Activated CD4-positive, alpha-beta T cell treated with anti-CD3 and anti-CD28 coated beads for 36 hours (primary cell): ENCODE data around the gene C5AR2. TPM values are rescaled to one million over a fixed set of nuclear protein-coding genes. Genes with fewer than 3 reads are reported as not detected.

ENCODE experiments used
- ATAC-seq: fragments of 200-7000 bp; cut with Tn5 transposase; one replicate; pipeline ENCODE4 v1.10.0; 2021; ENCODE audit warnings: mild to moderate bottlenecking, moderate library complexity
- CTCF ChIA-PET: fragments of 350-600 bp; sonication (Branson Sonifier 250); formaldehyde crosslinking; loops from one replicate; lab custom pipeline; 2021; ENCODE audit warnings: antibody characterized with exemption; lab: Charles Lee
- POLR2A ChIA-PET: fragments of 350-600 bp; sonication (Branson Sonifier 250); formaldehyde crosslinking; loops from one replicate; lab custom pipeline; 2021; ENCODE audit warnings: antibody characterized with exemption, inconsistent platforms; lab: Charles Lee
- DNase-seq: peaks from one replicate; pipeline ENCODE4 v3.0.0-alpha.2; 2020
- H3K27ac Mint-ChIP-seq: one replicate; pipeline ENCODE4 v1.8.0; 2021; ENCODE audit warnings: mixed read lengths
- H3K27me3 Mint-ChIP-seq: one replicate; pipeline ENCODE4 v1.8.0; 2021; ENCODE audit warnings: mixed read lengths
- H3K36me3 Mint-ChIP-seq: one replicate; pipeline ENCODE4 v1.8.0; 2021; ENCODE audit warnings: low read depth, mixed read lengths
- H3K4me1 Mint-ChIP-seq: one replicate; pipeline ENCODE4 v1.8.0; 2021; ENCODE audit warnings: mixed read lengths
- H3K4me3 Mint-ChIP-seq: one replicate; pipeline ENCODE4 v1.8.0; 2021; ENCODE audit warnings: mild to moderate bottlenecking, moderate library complexity, mixed read lengths
- H3K9me3 Mint-ChIP-seq: one replicate; pipeline ENCODE4 v1.8.0; 2021; ENCODE audit warnings: low read depth, mixed read lengths
- intact Hi-C, 2 experiments: fragments of 100-400 bp; cut with DNase I in 1 of 2; cut with micrococcal nuclease in 1 of 2; formaldehyde crosslinking; loops; one replicate each; pipeline versions ENCODE4 v1.14.2 to v1.15.1; 2022 to 2024; cut with DNase I, micrococcal nuclease
- total RNA-seq, 2 experiments: library from RNA; stranded (reverse); gene quantifications; one replicate each; pipeline ENCODE4 v1.2.3, GENCODE V29; 2021

C5AR2 gene
- total RNA-seq, 2 experiments from 2014 or later = not detected

- Mint-ChIP-seq H3K9me3 (no peaks in the 10 kb centered on the region), H3K4me3 (peak within 1 kb of the TSS; percentile 92), H3K27me3 (no peaks in the 10 kb centered on the region), H3K4me1 (peaks cover 35% of the 10 kb centered on the region), H3K36me3 (peaks cover 28% of the 10 kb centered on the region), H3K27ac (peak within 1 kb of the TSS; percentile 94)
- DNase-seq (peak; percentile 99), ATAC-seq (peak; percentile 98)
- ChIA-PET POLR2A (interaction anchor here (0.5 to 1.4 kb wide), 7 partner anchors 25 to 434 kb away, joined by 3 to 7 read pairs (median 3); partner anchors contain the start of genes INAFM1 and ZC3H4), CTCF (interaction anchor here (0.6 to 2.8 kb wide), 27 partner anchors 8 to 395 kb away, joined by 3 to 16 read pairs (median 4); partner anchors contain the start of genes BICRA, KPTN, NAPA and ZC3H4)
- intact Hi-C loops = loop anchor here (1.0 to 10.0 kb wide), 19 partner anchors 53 to 908 kb away; partner anchors contain the start of genes ZC3H4 (in 2 of the 2), BICRA (in 1 of the 2), CARD8 (in 1 of the 2) and CCDC9 (in 1 of the 2)
These were observed 17.1 kb downstream of the C5AR2 start, which contains the start of gene DHX34 for GRCh38 chr19:47348819-47349795. DHX34 (plus strand) TSS chr19:47349315; CDS start chr19:47353031, 3,716 bp downstream.

DNA sequence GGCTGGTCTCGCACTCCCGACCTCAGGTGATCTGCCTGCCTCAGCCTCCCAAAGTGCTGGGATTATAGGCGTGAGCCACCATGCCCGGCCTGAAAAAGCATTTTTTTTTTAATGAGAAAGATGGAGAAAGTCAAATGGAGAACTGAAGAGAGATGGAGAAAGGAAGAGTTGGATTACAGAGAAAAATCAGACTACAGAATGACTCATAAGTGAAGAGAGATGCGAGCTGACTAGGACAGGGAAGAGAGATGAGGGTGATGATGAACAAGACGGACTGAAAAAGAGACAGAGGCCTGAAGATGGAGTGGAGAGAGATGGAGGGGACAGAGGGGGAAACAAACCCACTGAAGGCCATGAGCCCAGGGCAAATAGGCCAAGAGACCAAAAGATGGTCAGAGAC lies 18.7 kb downstream of the C5AR2 start:
- Mint-ChIP-seq H3K27ac (peak overlapping the region; percentile 72), H3K4me3 (peak overlapping the region; percentile 92), H3K27me3 (no peaks in the 10 kb centered on the region), H3K4me1 (peaks cover 40% of the 10 kb centered on the region), H3K36me3 (peaks cover 39% of the 10 kb centered on the region), H3K9me3 (no peaks in the 10 kb centered on the region)
- POLR2A ChIA-PET = no interaction called here
- ATAC-seq = no peak
- CTCF ChIA-PET = interaction anchor here (1.0 to 2.8 kb wide), 5 partner anchors 38 to 165 kb away, joined by 3 to 16 read pairs (median 4); partner anchors contain the start of gene NAPA
- intact Hi-C loops = no loop called here
- no peak for DNase-seq

GRCh38 chr19:47351548-47351947 lies 19.6 kb downstream of the C5AR2 start:
- intact Hi-C loops = no loop called here
- peaks cover 40% of the 10 kb centered on the region for H3K4me1 Mint-ChIP-seq
- peaks cover 46% of the 10 kb centered on the region for H3K36me3 Mint-ChIP-seq
- H3K4me3 Mint-ChIP-seq = no peak overlapping the region
- no peaks in the 10 kb centered on the region for H3K27me3 Mint-ChIP-seq
- no peaks in the 10 kb centered on the region for H3K9me3 Mint-ChIP-seq
- ChIA-PET POLR2A (no interaction called here), CTCF (interaction anchor here (0.6 to 1.3 kb wide), 2 partner anchors 10 to 77 kb away, joined by 3 read pairs; no protein-coding TSS in a partner anchor)
- DNase-seq = no peak
- H3K27ac Mint-ChIP-seq = no peak overlapping the region
- ATAC-seq = no peak

GRCh38 chr19:47352095-47352494 lies 20.1 kb downstream of the C5AR2 start:
- no peak overlapping the region for H3K27ac Mint-ChIP-seq
- H3K4me1 Mint-ChIP-seq = peaks cover 40% of the 10 kb centered on the region
- no peaks in the 10 kb centered on the region for H3K27me3 Mint-ChIP-seq
- H3K36me3 Mint-ChIP-seq = peaks cover 52% of the 10 kb centered on the region
- H3K9me3 Mint-ChIP-seq = no peaks in the 10 kb centered on the region
- intact Hi-C loops = no loop called here
- CTCF ChIA-PET = interaction anchor here (0.5 to 1.3 kb wide), 2 partner anchors 76 kb away, joined by 3 to 6 read pairs; no protein-coding TSS in a partner anchor
- H3K4me3 Mint-ChIP-seq = no peak overlapping the region
- POLR2A ChIA-PET = no interaction called here
- DNase-seq (no peak), ATAC-seq (no peak)

DNA sequence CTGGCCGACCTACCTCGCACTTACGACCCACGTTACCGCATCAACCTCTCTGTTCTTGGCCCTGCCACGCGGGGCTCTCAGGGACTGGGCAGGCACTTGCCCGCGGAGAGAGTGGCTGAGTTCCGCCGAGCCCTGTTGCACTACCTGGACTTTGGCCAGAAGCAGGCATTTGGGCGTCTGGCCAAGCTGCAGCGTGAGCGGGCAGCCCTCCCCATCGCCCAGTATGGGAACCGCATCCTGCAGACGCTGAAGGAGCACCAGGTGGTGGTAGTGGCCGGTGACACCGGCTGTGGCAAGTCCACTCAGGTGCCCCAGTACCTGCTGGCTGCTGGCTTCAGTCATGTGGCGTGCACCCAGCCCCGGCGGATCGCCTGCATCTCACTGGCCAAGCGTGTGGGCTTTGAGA lies 21.3 kb downstream of the C5AR2 start:
- POLR2A ChIA-PET = no interaction called here
- Mint-ChIP-seq H3K4me3 (no peak overlapping the region), H3K27me3 (no peaks in the 10 kb centered on the region), H3K36me3 (peaks cover 64% of the 10 kb centered on the region), H3K4me1 (peaks cover 40% of the 10 kb centered on the region), H3K9me3 (no peaks in the 10 kb centered on the region), H3K27ac (no peak overlapping the region)
- CTCF ChIA-PET = no interaction called here
- DNase-seq (no peak), ATAC-seq (no peak)
- intact Hi-C loops = no loop called here

DNA sequence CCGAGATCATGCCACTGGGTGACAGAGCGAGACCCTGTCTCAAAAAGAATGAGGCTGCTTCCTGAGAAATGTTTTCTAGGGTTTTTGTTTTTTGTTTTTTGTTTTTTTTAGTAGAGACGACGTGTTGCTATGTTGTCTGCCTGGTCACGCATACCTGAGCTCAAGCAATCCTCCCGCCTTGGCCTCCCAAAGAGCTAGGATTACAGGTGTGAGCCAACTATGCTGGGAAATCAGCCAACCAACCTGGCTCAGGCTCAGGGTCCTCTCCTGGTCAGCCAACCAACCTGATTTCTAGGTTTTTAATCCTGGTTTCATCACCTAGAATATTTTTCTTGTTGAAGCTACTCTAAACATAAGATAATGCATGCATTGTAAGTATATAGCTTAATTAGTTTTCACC lies 24.9 kb downstream of the C5AR2 start:
- intact Hi-C loops = no loop called here
- no peaks in the 10 kb centered on the region for H3K9me3 Mint-ChIP-seq
- CTCF ChIA-PET = interaction anchor here (0.7 to 1.2 kb wide), 3 partner anchors 8 to 60 kb away, joined by 3 to 5 read pairs (median 3); partner anchors contain the start of gene DHX34
- H3K27ac Mint-ChIP-seq = no peak overlapping the region
- POLR2A ChIA-PET = no interaction called here
- no peaks in the 10 kb centered on the region for H3K27me3 Mint-ChIP-seq
- H3K4me3 Mint-ChIP-seq = no peak overlapping the region
- peaks cover 11% of the 10 kb centered on the region for H3K4me1 Mint-ChIP-seq
- ATAC-seq (no peak), DNase-seq (no peak)
- H3K36me3 Mint-ChIP-seq = peaks cover 76% of the 10 kb centered on the region

- peak; percentile 22 for DNase-seq
- ATAC-seq = no peak
- no peaks in the 10 kb centered on the region for H3K9me3 Mint-ChIP-seq
- H3K27ac Mint-ChIP-seq = no peak overlapping the region
- ChIA-PET CTCF (interaction anchor here (0.6 to 1.2 kb wide), 3 partner anchors 9 to 61 kb away, joined by 3 to 5 read pairs (median 3); partner anchors contain the start of gene DHX34), POLR2A (no interaction called here)
- peaks cover 7% of the 10 kb centered on the region for H3K4me1 Mint-ChIP-seq
- no peak overlapping the region for H3K4me3 Mint-ChIP-seq
- intact Hi-C loops = no loop called here
- no peaks in the 10 kb centered on the region for H3K27me3 Mint-ChIP-seq
- H3K36me3 Mint-ChIP-seq = peaks cover 74% of the 10 kb centered on the region
These were observed 26.1 kb downstream of the C5AR2 start for GRCh38 chr19:47357788-47358680.

DNA sequence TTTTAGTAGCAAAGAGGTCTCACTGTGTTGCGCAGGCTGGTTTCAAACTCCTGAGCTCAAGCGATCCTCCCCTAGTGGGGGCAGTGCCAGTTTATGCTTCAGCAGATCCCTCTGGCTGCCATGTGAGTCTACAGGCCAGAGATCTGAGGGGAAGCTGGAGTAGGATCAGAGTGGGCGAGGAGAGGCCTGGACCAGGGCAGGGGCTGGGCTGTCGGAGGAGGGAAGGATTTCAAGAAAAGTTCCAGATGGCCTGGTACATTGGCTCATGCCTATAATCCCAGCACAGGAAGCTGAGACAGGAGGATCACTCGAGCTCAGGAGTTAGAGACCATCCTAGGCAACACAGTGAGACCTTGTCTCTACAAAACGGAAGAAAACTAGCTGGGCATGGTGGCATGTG lies 27.0 kb downstream of the C5AR2 start:
- Mint-ChIP-seq H3K36me3 (peaks cover 71% of the 10 kb centered on the region), H3K4me1 (peaks cover 5% of the 10 kb centered on the region), H3K9me3 (no peaks in the 10 kb centered on the region), H3K27ac (no peak overlapping the region), H3K4me3 (no peak overlapping the region), H3K27me3 (no peaks in the 10 kb centered on the region)
- DNase-seq = no peak
- no peak for ATAC-seq
- intact Hi-C loops = no loop called here
- ChIA-PET POLR2A (no interaction called here), CTCF (interaction anchor here (0.6 kb wide), 1 partner anchor 71 kb away, joined by 4 read pairs; no protein-coding TSS in a partner anchor)

DNA sequence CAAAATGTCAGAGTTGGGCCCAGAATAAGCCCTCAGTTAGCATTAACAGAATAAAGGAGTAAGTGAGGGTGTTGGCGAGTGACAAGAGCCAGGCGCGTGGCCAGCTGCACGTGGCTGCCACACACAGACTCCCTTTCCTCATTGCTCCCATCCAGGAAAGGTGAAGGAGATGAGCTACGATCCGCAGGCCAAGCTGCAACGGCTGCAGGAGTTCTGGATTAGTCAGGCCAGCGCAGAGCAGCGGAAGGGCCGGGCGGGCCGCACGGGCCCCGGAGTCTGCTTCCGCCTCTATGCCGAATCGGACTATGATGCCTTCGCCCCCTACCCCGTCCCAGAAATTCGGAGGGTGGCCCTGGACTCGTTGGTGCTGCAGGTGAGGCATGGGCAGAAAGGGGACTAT lies 30.3 kb downstream of the C5AR2 start:
- Mint-ChIP-seq H3K27ac (no peak overlapping the region), H3K36me3 (peaks cover 59% of the 10 kb centered on the region), H3K4me1 (no peaks in the 10 kb centered on the region), H3K4me3 (no peak overlapping the region), H3K27me3 (no peaks in the 10 kb centered on the region), H3K9me3 (no peaks in the 10 kb centered on the region)
- ChIA-PET CTCF (interaction anchor here (0.6 kb wide), 1 partner anchor 11 kb away, joined by 3 read pairs; no protein-coding TSS in a partner anchor), POLR2A (no interaction called here)
- DNase-seq (no peak), ATAC-seq (no peak)
- intact Hi-C loops = no loop called here

- H3K27me3 Mint-ChIP-seq = no peaks in the 10 kb centered on the region
- DNase-seq = no peak
- H3K27ac Mint-ChIP-seq = no peak overlapping the region
- no peak overlapping the region for H3K4me3 Mint-ChIP-seq
- no peaks in the 10 kb centered on the region for H3K9me3 Mint-ChIP-seq
- intact Hi-C loops = no loop called here
- peaks cover 45% of the 10 kb centered on the region for H3K36me3 Mint-ChIP-seq
- no peak for ATAC-seq
- ChIA-PET POLR2A (no interaction called here), CTCF (no interaction called here)
- H3K4me1 Mint-ChIP-seq = no peaks in the 10 kb centered on the region
These were observed 32.0 kb downstream of the C5AR2 start for GRCh38 chr19:47363758-47364531.
